ENCODE results near the gene ELMO1. TPM values are rescaled to one million over a fixed set of nuclear protein-coding genes. Genes with fewer than 3 reads are reported as not detected.

The ELMO1 gene
- total and polyA plus RNA-seq, 10 of the 15 experiments (the other 5 are each of a cell fraction or from before 2014, with no cell fraction given), result 22.6 to 85.9 (median 56.6) TPM

DNA sequence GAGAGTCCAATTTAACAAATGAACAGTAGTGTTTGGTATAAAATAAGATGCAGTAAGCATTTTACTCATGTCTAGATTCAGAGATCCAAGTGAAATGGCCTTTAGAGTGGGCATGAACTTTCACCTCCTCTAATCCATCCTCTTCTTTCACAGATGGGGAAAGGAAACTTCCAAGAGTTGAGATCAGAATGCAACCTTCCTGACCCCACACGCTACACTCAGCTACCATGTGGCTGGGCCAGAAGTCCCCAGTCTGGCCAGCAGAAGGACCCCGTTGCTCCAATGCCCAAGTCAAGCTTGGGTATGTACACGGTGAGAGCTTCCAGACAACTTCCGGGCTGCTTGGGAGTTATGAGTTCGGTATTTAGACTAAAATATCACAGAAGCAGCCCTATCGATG, 228.0 kb downstream of the ELMO1 start:
- H3K27ac ChIP-seq (ENCODE audit: control insufficient read depth, insufficient read depth), result no peak overlapping the region
- no peak for ATAC-seq
- no peaks in the 10 kb centered on the region; the same call in 1 of the 2 replicates for H4K20me1 ChIP-seq (ENCODE audit: control insufficient read depth, insufficient read depth)
- H2AFZ ChIP-seq (ENCODE audit: control insufficient read depth, low read depth, low read length), result no peak overlapping the region
- H3K4me1 ChIP-seq (ENCODE audit: control insufficient read depth, insufficient read depth, low read length), result no peaks in the 10 kb centered on the region
- in situ Hi-C loops (cut with MboI), result no loop called here
- intact Hi-C loops (cut with micrococcal nuclease; ENCODE audit: unreplicated experiment), result no loop called here
- no peak for FAIRE-seq
- H3K79me2 ChIP-seq (ENCODE audit: control insufficient read depth, insufficient read depth, low read length), result no peaks in the 10 kb centered on the region
- CTCF ChIA-PET, result interaction anchor here (0.7 to 1.5 kb wide), 9 partner anchors 8 to 714 kb away, joined by 3 to 5 read pairs (median 4); no protein-coding TSS in a partner anchor
- H3K36me3 ChIP-seq (ENCODE audit: control insufficient read depth in 2 of 2, insufficient read depth in 2 of 2, low read length in 1 of 2), result peaks cover 7 to 13% of the 10 kb centered on the region in 2 experiments
- RAD21 ChIA-PET (ENCODE audit: unreplicated experiment), result no interaction called here
- POLR2A ChIA-PET, result no interaction called here
- no TSS peak for BruUV-seq (replicated peaks)
- 98% methylated on average over 6 of the region's 6 CpGs for WGBS (ENCODE audit: insufficient coverage, insufficient replicate concordance, low lambda C conversion rate, missing lambda C conversion rate)
- no peak for DNase-seq (ENCODE audit: low read depth, low spot score)
- SMC1A ChIA-PET (ENCODE audit: uncharacterized antibody, unreplicated experiment), result interaction anchor here (0.8 to 1.3 kb wide), 4 partner anchors 11 to 205 kb away, joined by 3 to 4 read pairs (median 3); no protein-coding TSS in a partner anchor
- H3K27me3 ChIP-seq (replicated peaks in 1 of 2; ENCODE audit: control insufficient read depth in 2 of 2, insufficient read depth in 2 of 2, low read length in 1 of 2), result no peaks in the 10 kb centered on the region
- TF ChIP-seq SP1 (IDR thresholded peaks at IDR 0.05; ENCODE audit: low read depth, low read length) (no peak), MYB (IDR thresholded peaks at IDR 0.05; ENCODE audit: borderline replicate concordance, low read depth, low read length) (no peak), CEBPB (IDR thresholded peaks at IDR 0.05; ENCODE audit: borderline replicate concordance in 1 of 2, low read depth in 2 of 2, low read length in 2 of 2) (no peak), RAD21 (IDR thresholded peaks at IDR 0.05; ENCODE audit: insufficient read depth, low read depth, low read length) (no peak), PAX5 (IDR thresholded peaks at IDR 0.05; ENCODE audit: borderline replicate concordance, low read depth, low read length) (no peak), SUPT20H (IDR thresholded peaks at IDR 0.05; ENCODE audit: borderline replicate concordance, control insufficient read depth, low read depth, low read length) (no peak), SIX5 (IDR thresholded peaks at IDR 0.05; ENCODE audit: low read depth, low read length, severe bottlenecking) (no peak), TCF7 (IDR thresholded peaks at IDR 0.05; ENCODE audit: borderline replicate concordance) (no peak), YBX1 (IDR thresholded peaks at IDR 0.05) (no peak), NR2C1 (IDR thresholded peaks at IDR 0.05) (no peak), SUZ12 (IDR thresholded peaks at IDR 0.05; ENCODE audit: unreplicated experiment) (no peak), HDAC6 (IDR thresholded peaks at IDR 0.05; ENCODE audit: unreplicated experiment) (no peak)
- TF ChIP-seq, protein P1, sequence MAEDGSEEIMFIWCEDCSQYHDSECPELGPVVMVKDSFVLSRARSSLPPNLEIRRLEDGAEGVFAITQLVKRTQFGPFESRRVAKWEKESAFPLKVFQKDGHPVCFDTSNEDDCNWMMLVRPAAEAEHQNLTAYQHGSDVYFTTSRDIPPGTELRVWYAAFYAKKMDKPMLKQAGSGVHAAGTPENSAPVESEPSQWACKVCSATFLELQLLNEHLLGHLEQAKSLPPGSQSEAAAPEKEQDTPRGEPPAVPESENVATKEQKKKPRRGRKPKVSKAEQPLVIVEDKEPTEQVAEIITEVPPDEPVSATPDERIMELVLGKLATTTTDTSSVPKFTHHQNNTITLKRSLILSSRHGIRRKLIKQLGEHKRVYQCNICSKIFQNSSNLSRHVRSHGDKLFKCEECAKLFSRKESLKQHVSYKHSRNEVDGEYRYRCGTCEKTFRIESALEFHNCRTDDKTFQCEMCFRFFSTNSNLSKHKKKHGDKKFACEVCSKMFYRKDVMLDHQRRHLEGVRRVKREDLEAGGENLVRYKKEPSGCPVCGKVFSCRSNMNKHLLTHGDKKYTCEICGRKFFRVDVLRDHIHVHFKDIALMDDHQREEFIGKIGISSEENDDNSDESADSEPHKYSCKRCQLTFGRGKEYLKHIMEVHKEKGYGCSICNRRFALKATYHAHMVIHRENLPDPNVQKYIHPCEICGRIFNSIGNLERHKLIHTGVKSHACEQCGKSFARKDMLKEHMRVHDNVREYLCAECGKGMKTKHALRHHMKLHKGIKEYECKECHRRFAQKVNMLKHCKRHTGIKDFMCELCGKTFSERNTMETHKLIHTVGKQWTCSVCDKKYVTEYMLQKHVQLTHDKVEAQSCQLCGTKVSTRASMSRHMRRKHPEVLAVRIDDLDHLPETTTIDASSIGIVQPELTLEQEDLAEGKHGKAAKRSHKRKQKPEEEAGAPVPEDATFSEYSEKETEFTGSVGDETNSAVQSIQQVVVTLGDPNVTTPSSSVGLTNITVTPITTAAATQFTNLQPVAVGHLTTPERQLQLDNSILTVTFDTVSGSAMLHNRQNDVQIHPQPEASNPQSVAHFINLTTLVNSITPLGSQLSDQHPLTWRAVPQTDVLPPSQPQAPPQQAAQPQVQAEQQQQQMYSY (CRISPR knock-in tag; IDR thresholded peaks at IDR 0.05), result no peak
- no peak overlapping the region for H3K4me3 ChIP-seq
- no peak overlapping the region for H3K9ac ChIP-seq (ENCODE audit: control insufficient read depth, insufficient read depth, low read length)
- no peak overlapping the region for H3K4me2 ChIP-seq (ENCODE audit: control insufficient read depth, insufficient read depth)
- H3K9me3 ChIP-seq (replicated peaks; ENCODE audit: control insufficient read depth, insufficient read depth, low read length), result no peaks in the 10 kb centered on the region

All from GM12878 (cell line).